ENCODE measurements around the gene PJA1. TPM values are rescaled to one million over a fixed set of nuclear protein-coding genes. Genes with fewer than 3 reads are reported as not detected.

The PJA1 gene
- total RNA-seq, 1 experiment from 2014 or later, result 15.8 TPM

DNA sequence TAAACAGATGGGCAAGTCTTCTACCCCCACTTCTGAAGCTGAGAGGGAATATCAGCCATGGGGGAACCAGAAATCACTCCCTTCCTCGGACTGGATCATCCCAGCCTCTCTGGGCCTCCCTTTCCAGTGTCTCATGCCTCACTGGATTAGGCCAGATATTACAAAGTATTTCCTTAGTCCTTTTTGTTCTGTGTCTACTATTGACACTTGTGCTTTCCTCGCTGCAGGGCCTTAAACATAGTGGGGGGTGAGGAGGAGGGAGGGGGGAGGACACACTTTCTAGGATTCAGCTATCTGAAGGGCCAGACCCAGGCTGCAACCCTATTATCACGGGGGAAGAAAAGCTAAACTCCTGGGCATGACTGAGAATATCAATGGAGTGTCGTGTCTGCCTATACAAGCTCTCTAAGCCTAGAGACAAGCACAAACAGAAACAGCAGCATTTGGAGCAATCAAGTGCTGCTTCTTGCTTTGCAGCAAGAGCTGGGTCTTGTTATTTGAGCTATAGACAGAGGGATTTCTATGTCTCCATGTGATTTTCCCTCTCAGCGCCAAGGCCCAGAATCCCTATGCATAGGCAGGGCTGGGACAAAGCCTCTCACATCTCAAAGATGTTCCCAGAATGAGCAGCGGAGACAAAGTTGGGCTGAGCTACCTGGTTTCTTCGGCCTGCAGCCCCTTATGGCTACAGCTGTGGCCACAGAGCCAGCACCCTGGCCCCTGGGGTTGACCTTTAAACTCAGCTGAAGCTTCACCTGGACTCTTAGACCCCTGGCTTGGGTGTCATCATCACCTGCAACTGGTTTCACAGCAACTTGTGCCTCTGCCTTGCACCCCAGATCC lies 20.2 kb downstream of the PJA1 start:
- DNase-seq (ENCODE audit: extremely low read depth, low read depth), result no peak

DNA sequence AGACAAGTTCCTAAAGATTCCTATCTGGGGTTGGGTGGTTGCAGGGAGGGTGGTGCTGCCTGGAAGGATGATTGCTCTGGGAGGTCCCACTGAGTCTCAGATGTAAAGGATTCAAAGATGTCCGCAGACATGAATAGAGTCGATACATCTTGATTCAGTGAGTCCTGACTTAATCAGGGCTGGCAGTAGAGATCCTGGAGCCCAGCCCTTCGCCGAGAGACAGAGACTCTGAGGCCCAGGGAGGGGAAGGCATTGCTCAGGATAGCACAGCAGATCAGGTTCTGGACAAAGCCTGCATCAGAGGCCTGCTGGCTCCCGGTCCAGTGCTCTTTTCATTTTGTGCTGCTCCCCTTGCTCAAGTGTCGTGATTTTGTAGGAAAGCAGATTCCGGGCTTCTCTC lies 21.7 kb downstream of the PJA1 start:
- DNase-seq (ENCODE audit: extremely low read depth, low read depth), result no peak

DNA sequence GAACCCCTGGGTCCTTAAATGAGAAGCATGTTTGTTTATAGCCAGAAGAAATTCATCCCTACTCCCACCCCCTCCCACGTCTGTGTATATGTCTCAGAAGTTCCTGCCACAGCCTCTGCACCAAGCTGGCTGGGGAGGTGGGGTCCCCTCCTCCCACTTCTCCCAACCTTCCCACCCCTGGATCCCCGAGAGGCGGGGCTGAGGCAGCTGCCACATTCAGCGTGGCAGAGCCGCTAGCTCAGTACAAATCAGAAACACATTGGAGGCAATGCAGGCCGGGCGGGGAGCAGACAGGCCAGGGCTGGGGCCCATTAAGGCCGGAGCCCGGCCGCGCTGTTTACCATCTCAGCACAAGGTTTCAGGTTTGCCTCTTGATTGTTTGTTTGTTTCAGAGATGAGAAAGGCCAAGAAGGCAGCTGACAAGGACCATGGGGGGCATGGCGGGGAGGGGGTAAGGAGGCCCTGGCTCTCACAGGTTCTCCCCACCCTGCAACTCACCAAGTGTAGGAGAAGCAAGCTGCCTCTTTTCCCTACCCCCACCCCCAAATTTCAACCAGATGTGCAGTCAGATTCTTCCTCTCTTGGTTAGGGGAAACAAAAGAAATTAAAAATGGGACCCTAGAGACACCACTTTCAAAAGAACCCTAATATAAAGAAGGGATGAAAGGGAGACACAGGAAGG lies 22.3 kb downstream of the PJA1 start:
- no peak for DNase-seq (ENCODE audit: extremely low read depth, low read depth)

- DNase-seq (ENCODE audit: extremely low read depth, low read depth), result no peak
These were observed 24.4 kb downstream of the PJA1 start for GRCh38 chrX:69140837-69141236.

GRCh38 chrX:69139516-69139915 lies 25.7 kb downstream of the PJA1 start:
- DNase-seq (ENCODE audit: extremely low read depth, low read depth), result no peak

- DNase-seq (ENCODE audit: extremely low read depth, low read depth), result no peak
These were observed 26.7 kb downstream of the PJA1 start for GRCh38 chrX:69138512-69138911.

DNA sequence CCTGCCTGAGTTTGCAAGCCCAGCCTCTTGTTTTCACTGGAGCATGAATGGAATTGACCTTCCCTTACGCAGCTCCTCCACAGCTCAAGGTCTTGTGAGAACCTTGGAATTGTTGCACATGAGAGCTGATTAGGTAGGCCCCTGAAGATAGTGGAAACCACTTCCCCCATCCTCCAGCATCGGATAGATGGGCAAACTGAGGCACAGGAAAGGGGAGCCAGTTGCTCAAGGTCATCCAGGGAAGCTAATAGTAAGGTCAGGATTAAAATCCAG lies 27.2 kb downstream of the PJA1 start:
- DNase-seq (ENCODE audit: extremely low read depth, low read depth), result no peak

GRCh38 chrX:69137371-69138117 lies 27.7 kb downstream of the PJA1 start:
- no peak for DNase-seq (ENCODE audit: extremely low read depth, low read depth)

- no peak for DNase-seq (ENCODE audit: extremely low read depth, low read depth)
These were observed 28.5 kb downstream of the PJA1 start for GRCh38 chrX:69136546-69137331.

GRCh38 chrX:69133921-69134542 lies 31.2 kb downstream of the PJA1 start:
- DNase-seq (ENCODE audit: extremely low read depth, low read depth), result peak; percentile 41

DNA sequence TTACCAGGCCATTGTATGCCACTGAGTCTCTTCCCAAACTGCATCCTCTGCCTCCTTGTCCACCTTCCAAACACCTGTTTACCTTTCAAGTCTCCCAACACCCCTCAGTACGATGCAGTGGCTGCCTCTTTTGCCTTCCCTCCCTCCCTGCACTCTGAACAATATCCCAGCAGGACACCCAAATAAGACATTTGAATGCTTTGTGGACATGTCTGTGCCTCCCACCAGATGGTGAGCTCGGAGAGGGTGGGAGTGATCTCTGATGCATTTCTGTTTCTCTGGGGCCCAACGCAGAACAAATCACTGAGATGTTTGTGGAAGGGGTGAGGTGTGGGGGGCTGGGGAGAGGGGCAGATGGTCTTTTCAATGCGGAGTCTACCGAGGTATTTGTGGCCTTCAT lies 33.4 kb downstream of the PJA1 start:
- DNase-seq (ENCODE audit: extremely low read depth, low read depth), result no peak

DNA sequence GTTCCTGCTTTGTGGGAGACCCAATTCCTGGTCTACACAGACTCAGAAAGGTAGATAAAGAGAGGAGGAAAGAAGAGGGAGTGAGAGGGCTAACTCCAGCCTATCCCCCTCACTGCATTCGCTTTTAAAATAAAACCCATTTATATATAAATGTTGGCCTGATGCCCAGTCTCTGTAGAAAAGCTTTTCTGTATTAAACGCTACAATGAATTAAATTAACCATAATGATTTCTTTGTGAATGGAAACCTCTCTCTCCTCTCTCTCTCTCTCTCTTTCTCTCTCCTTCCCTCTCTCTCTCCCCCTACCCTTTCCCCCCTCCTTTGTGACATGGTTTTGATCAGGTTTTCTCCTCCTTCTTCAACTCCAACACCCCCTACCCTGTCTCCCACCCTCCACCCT lies 34.8 kb downstream of the PJA1 start:
- no peak for DNase-seq (ENCODE audit: extremely low read depth, low read depth)

GRCh38 chrX:69128588-69128987 lies 36.7 kb downstream of the PJA1 start:
- no peak for DNase-seq (ENCODE audit: extremely low read depth, low read depth)

DNA sequence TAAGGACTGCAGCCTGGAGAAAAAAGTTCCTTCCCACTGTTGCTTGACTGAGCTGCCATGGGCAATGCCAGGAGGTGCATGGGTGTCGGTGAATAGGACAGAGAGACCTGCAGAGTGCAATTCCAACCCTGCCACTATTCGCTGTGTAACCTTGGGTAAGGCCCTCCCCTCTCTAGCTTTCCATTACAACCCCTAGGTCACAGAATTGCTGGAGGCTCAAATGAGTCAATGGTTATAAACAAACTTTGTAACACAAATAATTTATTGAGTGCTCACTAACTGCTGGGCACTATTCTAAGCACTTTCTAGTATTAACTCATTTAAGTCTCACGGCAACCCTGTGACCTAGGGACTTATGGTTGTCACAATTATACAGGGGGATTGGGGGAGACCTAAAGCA lies 37.8 kb downstream of the PJA1 start:
- DNase-seq (ENCODE audit: extremely low read depth, low read depth), result no peak

- no peak for DNase-seq (ENCODE audit: extremely low read depth, low read depth)
These were observed 38.6 kb downstream of the PJA1 start for GRCh38 chrX:69126642-69127041.

GRCh38 chrX:69125094-69125493 lies 40.2 kb downstream of the PJA1 start:
- no peak for DNase-seq (ENCODE audit: extremely low read depth, low read depth)

- no peak for DNase-seq (ENCODE audit: extremely low read depth, low read depth)
These were observed 41.1 kb downstream of the PJA1 start for GRCh38 chrX:69124108-69124507.

DNA sequence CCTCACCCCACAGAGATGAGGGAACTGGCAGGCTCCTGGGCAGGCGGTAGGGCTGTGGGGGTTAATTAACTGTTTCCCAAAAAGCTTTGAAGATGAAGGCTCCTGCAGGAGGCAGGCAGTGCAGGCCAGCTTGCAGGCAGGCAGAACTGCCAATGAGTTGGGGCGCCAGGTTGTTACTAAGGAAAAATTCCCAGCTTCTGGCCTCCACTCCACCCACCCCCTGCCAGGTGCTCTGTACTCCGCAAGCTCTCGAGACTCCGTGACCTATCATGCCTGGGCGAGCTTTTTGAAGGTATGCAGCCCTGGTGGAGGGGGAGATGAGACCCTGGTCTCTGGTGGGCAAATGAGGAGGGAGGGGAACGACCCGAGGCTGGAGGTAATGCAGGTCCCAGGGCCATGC lies 41.8 kb downstream of the PJA1 start:
- no peak for DNase-seq (ENCODE audit: extremely low read depth, low read depth)

DNA sequence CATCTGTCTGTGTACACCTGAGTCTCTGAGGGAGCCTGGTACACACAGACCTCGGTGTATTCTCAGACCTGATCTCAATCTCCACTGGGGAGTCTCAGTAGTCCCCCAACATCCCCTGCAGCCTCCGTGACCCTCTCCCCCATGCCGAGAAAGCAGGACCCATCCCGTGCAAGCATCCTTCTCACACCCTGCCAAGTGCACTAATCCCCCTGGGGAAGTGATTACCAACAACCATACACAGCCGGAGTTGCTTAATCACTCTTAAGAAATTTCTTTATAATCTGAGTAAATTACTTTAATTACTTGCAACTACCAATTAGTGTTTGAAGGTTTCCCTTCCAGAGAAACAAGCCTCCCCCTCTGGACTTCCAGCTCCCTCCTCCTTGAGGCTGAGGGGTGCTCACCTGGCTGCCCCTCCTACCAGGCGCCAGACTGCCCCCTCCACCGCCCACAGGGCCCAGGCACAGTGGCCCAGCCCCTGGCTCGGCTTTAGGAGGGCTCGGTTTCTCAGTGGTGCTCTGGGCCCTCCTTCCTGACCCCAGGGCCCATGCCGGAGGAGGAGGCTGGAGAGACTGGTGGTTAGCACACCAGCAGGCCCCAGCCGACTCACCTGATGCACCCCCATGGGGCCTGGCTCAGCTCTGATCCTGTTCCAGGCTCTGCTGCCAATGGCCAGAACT lies 43.8 kb downstream of the PJA1 start:
- no peak for DNase-seq (ENCODE audit: extremely low read depth, low read depth)

DNA sequence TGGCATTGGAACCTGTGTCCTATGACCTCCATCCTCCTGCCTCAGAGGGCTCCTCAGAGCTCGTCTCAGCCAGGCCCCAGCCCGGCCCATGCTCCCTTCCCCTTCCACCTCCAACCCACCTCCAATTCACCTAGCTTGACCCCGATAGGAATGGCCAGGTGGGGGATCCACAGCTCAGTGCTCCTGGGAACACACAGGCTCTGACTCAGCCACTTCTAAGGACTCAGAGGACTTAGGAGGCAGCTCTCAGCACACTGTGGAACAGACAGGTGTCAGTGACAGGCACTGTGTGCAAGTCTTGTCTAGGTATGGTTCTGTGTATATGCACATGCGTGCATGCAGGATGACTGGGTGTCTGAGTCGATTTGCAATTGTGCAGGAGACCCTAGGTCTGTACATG lies 44.8 kb downstream of the PJA1 start:
- DNase-seq (ENCODE audit: extremely low read depth, low read depth), result no peak

Measured in NCI-H460 (cell line).